MM.1S (cell line): ENCODE data around the gene C10orf67.

Experiments
- CTCF ChIP-seq: fragments of 300-600 bp; sonication (generic); IDR thresholded peaks from 2 replicates; pipeline ENCODE4 v1.5.1; 2016; ENCODE audit warnings: antibody characterized with exemption, low read length, mixed read lengths
- EZH2phosphoT487 ChIP-seq: fragments of 300-600 bp; sonication (generic); IDR thresholded peaks from 2 replicates; pipeline ENCODE4 v1.6.1; 2018; ENCODE audit warnings: antibody characterized with exemption, low read length

- TF ChIP-seq EZH2phosphoT487 (no peak), CTCF (no peak)
Observed at GRCh38 chr10:23199768-23200511, 144.7 kb downstream of the C10orf67 start.
